ENCODE data around the gene PLCG1. TPM values are rescaled to one million over a fixed set of nuclear protein-coding genes. Genes with fewer than 3 reads are reported as not detected.

PLCG1 gene
- total RNA-seq, 1 experiment from 2014 or later: 45.6 TPM

DNA sequence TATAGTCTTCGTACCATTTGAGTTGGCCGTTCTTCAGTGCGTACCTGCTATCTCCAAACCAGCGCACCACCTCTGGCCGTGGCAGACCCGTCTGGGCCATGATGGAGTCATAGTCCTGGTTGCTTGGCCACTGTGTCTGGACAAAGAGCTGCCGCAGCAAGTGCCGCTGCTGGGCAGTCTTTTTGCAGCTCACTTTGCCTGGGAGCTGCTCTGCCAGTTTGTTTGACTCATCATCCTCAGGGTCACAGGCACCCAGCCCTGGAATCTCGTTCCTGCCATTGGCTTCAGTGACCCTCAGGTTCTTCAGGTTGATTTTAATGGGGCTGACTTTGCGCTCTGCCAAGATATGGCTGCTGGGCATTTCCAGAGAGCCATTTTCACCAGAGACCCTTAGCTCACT, 65.1 kb downstream of the PLCG1 start:
- no peak overlapping the region for H3K4me2 ChIP-seq (ENCODE audit: low read length)
- no peak overlapping the region for H3K27ac ChIP-seq (ENCODE audit: low read depth, low read length)
- H3K79me2 ChIP-seq (ENCODE audit: insufficient read depth, low read length): no peaks in the 10 kb centered on the region
- ChIA-PET CTCF (no interaction called here), POLR2A (no interaction called here), RAD21 (ENCODE audit: low non-redundant PET in 1 of 2, low total read pairs in 2 of 2, uncharacterized antibody in 2 of 2, unreplicated experiment in 2 of 2) (no interaction called here)
- H3K9me2 ChIP-seq (ENCODE audit: insufficient read depth): no peaks in the 10 kb centered on the region
- H3K4me3 ChIP-seq (replicated peaks in 1 of 2; ENCODE audit: low read depth in 1 of 2, low read length in 2 of 2): no peak overlapping the region
- no peaks in the 10 kb centered on the region for H4K20me1 ChIP-seq (ENCODE audit: insufficient read depth)
- intact Hi-C loops (cut with micrococcal nuclease): no loop called here
- no peaks in the 10 kb centered on the region for H3K27me3 ChIP-seq (ENCODE audit: insufficient read depth, low read length)
- DNase-seq (ENCODE audit: low read depth, low spot score): no peak
- ATAC-seq: no peak
- H2AFZ ChIP-seq (ENCODE audit: low read depth, low read length, poor library complexity, severe bottlenecking): no peak overlapping the region
- TF ChIP-seq ZFX (IDR thresholded peaks at IDR 0.05): no peak
- TF ChIP-seq, protein P1, sequence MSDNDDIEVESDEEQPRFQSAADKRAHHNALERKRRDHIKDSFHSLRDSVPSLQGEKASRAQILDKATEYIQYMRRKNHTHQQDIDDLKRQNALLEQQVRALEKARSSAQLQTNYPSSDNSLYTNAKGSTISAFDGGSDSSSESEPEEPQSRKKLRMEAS (IDR thresholded peaks at IDR 0.05): no peak
- no peaks in the 10 kb centered on the region for H3K4me1 ChIP-seq (ENCODE audit: control insufficient read depth in 1 of 2, insufficient read depth in 2 of 2, low read length in 2 of 2)
- no peak overlapping the region for H3K9ac ChIP-seq (ENCODE audit: low read length)
- no TSS peak for BruUV-seq (replicated peaks)
- no peaks in the 10 kb centered on the region for H3K36me3 ChIP-seq (ENCODE audit: control insufficient read depth in 1 of 2, insufficient read depth in 2 of 2, low read length in 2 of 2)
- peaks cover 4 to 14% of the 10 kb centered on the region in 2 experiments; a peak in 3 of 4 replicates for H3K9me3 ChIP-seq (ENCODE audit: control insufficient read depth in 1 of 2, insufficient read depth in 1 of 2, low read depth in 1 of 2, low read length in 2 of 2)

DNA sequence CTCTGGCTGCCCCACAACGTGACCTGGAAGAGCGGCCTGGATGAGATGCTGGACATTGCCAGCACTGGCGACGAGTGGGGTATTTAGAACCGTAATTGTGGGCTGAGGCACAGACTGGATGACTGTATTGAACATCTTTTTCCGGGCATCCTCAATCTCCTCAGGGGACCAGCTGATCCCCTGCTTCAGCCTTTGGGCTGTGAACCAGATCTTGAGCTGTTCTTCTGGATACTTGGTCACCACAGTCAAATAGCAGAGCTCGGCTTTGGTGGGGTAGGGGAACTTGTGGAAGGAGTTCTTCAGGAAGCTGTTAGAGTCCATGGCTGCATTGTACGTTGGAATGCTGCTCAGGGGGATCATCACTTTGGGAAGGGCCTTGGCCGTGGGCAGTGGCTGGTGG, 66.3 kb downstream of the PLCG1 start:
- intact Hi-C loops (cut with micrococcal nuclease): no loop called here
- H3K9me2 ChIP-seq (ENCODE audit: insufficient read depth): no peaks in the 10 kb centered on the region
- no TSS peak for BruUV-seq (replicated peaks)
- H3K4me1 ChIP-seq (ENCODE audit: control insufficient read depth in 1 of 2, insufficient read depth in 2 of 2, low read length in 2 of 2): no peaks in the 10 kb centered on the region
- H4K20me1 ChIP-seq (ENCODE audit: insufficient read depth): no peaks in the 10 kb centered on the region
- DNase-seq (ENCODE audit: low read depth, low spot score): no peak
- ATAC-seq: no peak
- H3K9me3 ChIP-seq (ENCODE audit: control insufficient read depth in 1 of 2, insufficient read depth in 1 of 2, low read depth in 1 of 2, low read length in 2 of 2): peaks cover 4 to 6% of the 10 kb centered on the region in 2 experiments; a peak in 2 of 4 replicates
- H3K4me2 ChIP-seq (ENCODE audit: low read length): no peak overlapping the region
- no peak overlapping the region for H3K27ac ChIP-seq (ENCODE audit: low read depth, low read length)
- no peaks in the 10 kb centered on the region for H3K27me3 ChIP-seq (ENCODE audit: insufficient read depth, low read length)
- ChIA-PET POLR2A (no interaction called here), RAD21 (ENCODE audit: low non-redundant PET in 1 of 2, low total read pairs in 2 of 2, uncharacterized antibody in 2 of 2, unreplicated experiment in 2 of 2) (no interaction called here), CTCF (no interaction called here)
- H3K4me3 ChIP-seq (replicated peaks in 1 of 2; ENCODE audit: low read depth in 1 of 2, low read length in 2 of 2): no peak overlapping the region
- H3K36me3 ChIP-seq (ENCODE audit: control insufficient read depth in 1 of 2, insufficient read depth in 2 of 2, low read length in 2 of 2): no peaks in the 10 kb centered on the region
- H3K9ac ChIP-seq (ENCODE audit: low read length): no peak overlapping the region
- no peak overlapping the region for H2AFZ ChIP-seq (ENCODE audit: low read depth, low read length, poor library complexity, severe bottlenecking)
- no peaks in the 10 kb centered on the region for H3K79me2 ChIP-seq (ENCODE audit: insufficient read depth, low read length)
- TF ChIP-seq, protein P2, sequence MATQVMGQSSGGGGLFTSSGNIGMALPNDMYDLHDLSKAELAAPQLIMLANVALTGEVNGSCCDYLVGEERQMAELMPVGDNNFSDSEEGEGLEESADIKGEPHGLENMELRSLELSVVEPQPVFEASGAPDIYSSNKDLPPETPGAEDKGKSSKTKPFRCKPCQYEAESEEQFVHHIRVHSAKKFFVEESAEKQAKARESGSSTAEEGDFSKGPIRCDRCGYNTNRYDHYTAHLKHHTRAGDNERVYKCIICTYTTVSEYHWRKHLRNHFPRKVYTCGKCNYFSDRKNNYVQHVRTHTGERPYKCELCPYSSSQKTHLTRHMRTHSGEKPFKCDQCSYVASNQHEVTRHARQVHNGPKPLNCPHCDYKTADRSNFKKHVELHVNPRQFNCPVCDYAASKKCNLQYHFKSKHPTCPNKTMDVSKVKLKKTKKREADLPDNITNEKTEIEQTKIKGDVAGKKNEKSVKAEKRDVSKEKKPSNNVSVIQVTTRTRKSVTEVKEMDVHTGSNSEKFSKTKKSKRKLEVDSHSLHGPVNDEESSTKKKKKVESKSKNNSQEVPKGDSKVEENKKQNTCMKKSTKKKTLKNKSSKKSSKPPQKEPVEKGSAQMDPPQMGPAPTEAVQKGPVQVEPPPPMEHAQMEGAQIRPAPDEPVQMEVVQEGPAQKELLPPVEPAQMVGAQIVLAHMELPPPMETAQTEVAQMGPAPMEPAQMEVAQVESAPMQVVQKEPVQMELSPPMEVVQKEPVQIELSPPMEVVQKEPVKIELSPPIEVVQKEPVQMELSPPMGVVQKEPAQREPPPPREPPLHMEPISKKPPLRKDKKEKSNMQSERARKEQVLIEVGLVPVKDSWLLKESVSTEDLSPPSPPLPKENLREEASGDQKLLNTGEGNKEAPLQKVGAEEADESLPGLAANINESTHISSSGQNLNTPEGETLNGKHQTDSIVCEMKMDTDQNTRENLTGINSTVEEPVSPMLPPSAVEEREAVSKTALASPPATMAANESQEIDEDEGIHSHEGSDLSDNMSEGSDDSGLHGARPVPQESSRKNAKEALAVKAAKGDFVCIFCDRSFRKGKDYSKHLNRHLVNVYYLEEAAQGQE (IDR thresholded peaks at IDR 0.05; ENCODE audit: low read depth): no peak
- no peak for TF ChIP-seq JUND (IDR thresholded peaks at IDR 0.05)
- TF ChIP-seq SIN3A (IDR thresholded peaks at IDR 0.05; ENCODE audit: low read depth): no peak
- TF ChIP-seq, protein P1 (IDR thresholded peaks at IDR 0.05): no peak
- TF ChIP-seq ZNF274 (IDR thresholded peaks at IDR 0.05; ENCODE audit: low read depth, low read length): no peak
- TF ChIP-seq TCF7L2 (IDR thresholded peaks at IDR 0.05; ENCODE audit: borderline replicate concordance, extremely low read depth, insufficient read depth, insufficient read length): no peak
- no peak for TF ChIP-seq RAD21 (IDR thresholded peaks at IDR 0.05; ENCODE audit: low read depth)
- no peak for TF ChIP-seq EZH2phosphoT487 (IDR thresholded peaks at IDR 0.05; ENCODE audit: borderline replicate concordance)
- TF ChIP-seq SP1 (IDR thresholded peaks at IDR 0.05; ENCODE audit: low read depth): no peak
- TF ChIP-seq ELF1 (IDR thresholded peaks at IDR 0.05; ENCODE audit: borderline replicate concordance, low read depth): no peak
- TF ChIP-seq CBX3 (IDR thresholded peaks at IDR 0.05; ENCODE audit: low read depth): no peak
- TF ChIP-seq POLR2AphosphoS5 (IDR thresholded peaks at IDR 0.05; ENCODE audit: low read depth, low read length): no peak
- no peak for TF ChIP-seq CEBPB (IDR thresholded peaks at IDR 0.05; ENCODE audit: low read depth)
- TF ChIP-seq YY1 (IDR thresholded peaks at IDR 0.05; ENCODE audit: extremely low read depth, insufficient replicate concordance, low read depth, low read length): no peak
- TF ChIP-seq, protein P3, sequence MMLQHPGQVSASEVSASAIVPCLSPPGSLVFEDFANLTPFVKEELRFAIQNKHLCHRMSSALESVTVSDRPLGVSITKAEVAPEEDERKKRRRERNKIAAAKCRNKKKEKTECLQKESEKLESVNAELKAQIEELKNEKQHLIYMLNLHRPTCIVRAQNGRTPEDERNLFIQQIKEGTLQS (IDR thresholded peaks at IDR 0.05): no peak
- no peak for TF ChIP-seq EZH2 (IDR thresholded peaks at IDR 0.05)
